ENCODE results near the gene ADH7.

ADH7 gene

GRCh38 chr4:99435154-99435553, at the start of gene ADH7:
TSS of gene ADH7 (minus strand) at chr4:99435342. CDS start at chr4:99435233, 109 bp downstream.
- no peak for TF ChIP-seq ZNF274 (IDR thresholded peaks at IDR 0.05; ENCODE audit: low read depth, low read length)
- no peak within 1 kb of the TSS for H3K4me3 ChIP-seq (ENCODE audit: low read length)

- TF ChIP-seq ZNF274 (IDR thresholded peaks at IDR 0.05; ENCODE audit: low read depth, low read length), result no peak
- no peak overlapping the region for H3K4me3 ChIP-seq (ENCODE audit: low read length)
These were observed 48.5 kb upstream of the ADH7 start for GRCh38 chr4:99483636-99484035.

GRCh38 chr4:99473131-99473530, 38.0 kb upstream of the ADH7 start:
- H3K4me3 ChIP-seq (ENCODE audit: low read length), result no peak overlapping the region
- TF ChIP-seq ZNF274 (IDR thresholded peaks at IDR 0.05; ENCODE audit: low read depth, low read length), result no peak

- TF ChIP-seq ZNF274 (IDR thresholded peaks at IDR 0.05; ENCODE audit: low read depth, low read length), result no peak
- H3K4me3 ChIP-seq (ENCODE audit: low read length), result no peak overlapping the region
These were observed 36.8 kb upstream of the ADH7 start for GRCh38 chr4:99471896-99472295.

GRCh38 chr4:99471349-99471748, 36.2 kb upstream of the ADH7 start:
- no peak overlapping the region for H3K4me3 ChIP-seq (ENCODE audit: low read length)
- no peak for TF ChIP-seq ZNF274 (IDR thresholded peaks at IDR 0.05; ENCODE audit: low read depth, low read length)

- no peak for TF ChIP-seq ZNF274 (IDR thresholded peaks at IDR 0.05; ENCODE audit: low read depth, low read length)
- no peak overlapping the region for H3K4me3 ChIP-seq (ENCODE audit: low read length)
These were observed 33.7 kb upstream of the ADH7 start for GRCh38 chr4:99468889-99469288.

GRCh38 chr4:99467887-99468286, 32.7 kb upstream of the ADH7 start:
- TF ChIP-seq ZNF274 (IDR thresholded peaks at IDR 0.05; ENCODE audit: low read depth, low read length), result no peak
- no peak overlapping the region for H3K4me3 ChIP-seq (ENCODE audit: low read length)

- no peak for TF ChIP-seq ZNF274 (IDR thresholded peaks at IDR 0.05; ENCODE audit: low read depth, low read length)
- no peak overlapping the region for H3K4me3 ChIP-seq (ENCODE audit: low read length)
These were observed 28.4 kb upstream of the ADH7 start for GRCh38 chr4:99463566-99463965.

GRCh38 chr4:99462875-99463464, 27.8 kb upstream of the ADH7 start:
- TF ChIP-seq ZNF274 (IDR thresholded peaks at IDR 0.05; ENCODE audit: low read depth, low read length), result no peak
- H3K4me3 ChIP-seq (ENCODE audit: low read length), result no peak overlapping the region

- no peak for TF ChIP-seq ZNF274 (IDR thresholded peaks at IDR 0.05; ENCODE audit: low read depth, low read length)
- H3K4me3 ChIP-seq (ENCODE audit: low read length), result no peak overlapping the region
These were observed 26.7 kb upstream of the ADH7 start for GRCh38 chr4:99461623-99462401.

- H3K4me3 ChIP-seq (ENCODE audit: low read length), result no peak overlapping the region
- no peak for TF ChIP-seq ZNF274 (IDR thresholded peaks at IDR 0.05; ENCODE audit: low read depth, low read length)
These were observed 24.5 kb upstream of the ADH7 start for GRCh38 chr4:99459546-99460042.

GRCh38 chr4:99458911-99459447, 23.8 kb upstream of the ADH7 start:
- no peak overlapping the region for H3K4me3 ChIP-seq (ENCODE audit: low read length)
- no peak for TF ChIP-seq ZNF274 (IDR thresholded peaks at IDR 0.05; ENCODE audit: low read depth, low read length)

GRCh38 chr4:99457676-99458075, 22.5 kb upstream of the ADH7 start:
- no peak overlapping the region for H3K4me3 ChIP-seq (ENCODE audit: low read length)
- TF ChIP-seq ZNF274 (IDR thresholded peaks at IDR 0.05; ENCODE audit: low read depth, low read length), result no peak

- no peak for TF ChIP-seq ZNF274 (IDR thresholded peaks at IDR 0.05; ENCODE audit: low read depth, low read length)
- H3K4me3 ChIP-seq (ENCODE audit: low read length), result no peak overlapping the region
These were observed 22.1 kb upstream of the ADH7 start for GRCh38 chr4:99457270-99457669.

GRCh38 chr4:99447513-99447912, 12.4 kb upstream of the ADH7 start:
- no peak for TF ChIP-seq ZNF274 (IDR thresholded peaks at IDR 0.05; ENCODE audit: low read depth, low read length)
- no peak overlapping the region for H3K4me3 ChIP-seq (ENCODE audit: low read length)
